Gastroesophageal sphincter (tissue), 4 donors: ENCODE results near the gene DACT2. TPM values are rescaled to one million over a fixed set of nuclear protein-coding genes. Genes with fewer than 3 reads are reported as not detected.

ENCODE experiments used
- ATAC-seq: fragments of 150-250 bp; one replicate; pipeline ENCODE4 v1.9.1; 2016; ENCODE audit warnings: mild to moderate bottlenecking, moderate library complexity
- H3K27ac ChIP-seq, 4 donors: fragments of 200-600 bp; sonication (generic) in 3 of 4; 1 replicate in 3 of 4; 2 replicates in 1 of 4; pipeline ENCODE4 v1.5.1; 2016 to 2019
- H3K27me3 ChIP-seq: fragments of 200-600 bp; sonication (generic); one replicate; pipeline ENCODE4 v1.5.1; 2019
- H3K36me3 ChIP-seq, 2 donors: fragments of 200-600 bp; sonication (generic); one replicate each; pipeline ENCODE4 v1.5.1; 2019; ENCODE audit warnings: control low read depth in 1 of 2
- H3K4me1 ChIP-seq, 3 donors: fragments of 200-600 bp; sonication (generic); 1 replicate in 2 of 3; 2 replicates in 1 of 3; pipeline ENCODE4 v1.5.1; 2016 to 2019; ENCODE audit warnings: control low read depth in 2 of 3
- H3K4me3 ChIP-seq, 2 donors: fragments of 200-600 bp; sonication (generic); one replicate each; pipeline ENCODE4 v1.5.1; 2019; ENCODE audit warnings: mild to moderate bottlenecking in 1 of 2, moderate library complexity in 1 of 2
- H3K9me3 ChIP-seq, 3 donors: fragments of 200-600 bp; sonication (generic); one replicate each; pipeline ENCODE4 v1.5.1; 2017 to 2019; ENCODE audit warnings: control low read depth in 2 of 3
- EP300 ChIP-seq: sonication (generic); formaldehyde crosslinking; IDR thresholded peaks from one replicate; pipeline ENCODE4 v1.6.1; 2017; ENCODE audit warnings: antibody characterized with exemption, mild to moderate bottlenecking
- POLR2A ChIP-seq, 2 donors: fragments of 450-650 bp; IDR thresholded peaks; one replicate each; pipeline ENCODE4 v1.6.1; 2017; ENCODE audit warnings: antibody characterized with exemption in 2 of 2, mild to moderate bottlenecking in 2 of 2, moderate library complexity in 1 of 2
- POLR2AphosphoS5 ChIP-seq: sonication (generic); formaldehyde crosslinking; IDR thresholded peaks from one replicate; pipeline ENCODE4 v1.6.1; 2017; ENCODE audit warnings: antibody characterized with exemption
- WGBS, 2 donors: methylation state at CpG; one replicate each; pipeline ENCODE4 v1.1.5; 2018; ENCODE audit warnings: low coverage in 1 of 2; 5-methylcytosine and 5-hydroxymethylcytosine counted together
- total RNA-seq, 4 donors: library from RNA; depleted of rRNA; stranded (reverse); fragments of >200 nt; gene quantifications; one replicate each; pipeline ENCODE4 v1.1.0, GENCODE V29; 2016
- TF ChIP-seq, protein P1 (sequence below), 4 experiments: fragments of 200-600 bp in 2 of 4; fragments of 450-650 bp in 2 of 4; sonication (generic) in 1 of 4; IDR thresholded peaks; one replicate each; pipeline ENCODE4 v1.5.1; 2017 to 2019; ENCODE audit warnings: antibody characterized with exemption in 4 of 4, mild to moderate bottlenecking in 2 of 4, moderate library complexity in 2 of 4

The DACT2 gene
- total RNA-seq, 4 donors from 2014 or later: 0.54 to 4.3 (median 1.5) TPM

DNA sequence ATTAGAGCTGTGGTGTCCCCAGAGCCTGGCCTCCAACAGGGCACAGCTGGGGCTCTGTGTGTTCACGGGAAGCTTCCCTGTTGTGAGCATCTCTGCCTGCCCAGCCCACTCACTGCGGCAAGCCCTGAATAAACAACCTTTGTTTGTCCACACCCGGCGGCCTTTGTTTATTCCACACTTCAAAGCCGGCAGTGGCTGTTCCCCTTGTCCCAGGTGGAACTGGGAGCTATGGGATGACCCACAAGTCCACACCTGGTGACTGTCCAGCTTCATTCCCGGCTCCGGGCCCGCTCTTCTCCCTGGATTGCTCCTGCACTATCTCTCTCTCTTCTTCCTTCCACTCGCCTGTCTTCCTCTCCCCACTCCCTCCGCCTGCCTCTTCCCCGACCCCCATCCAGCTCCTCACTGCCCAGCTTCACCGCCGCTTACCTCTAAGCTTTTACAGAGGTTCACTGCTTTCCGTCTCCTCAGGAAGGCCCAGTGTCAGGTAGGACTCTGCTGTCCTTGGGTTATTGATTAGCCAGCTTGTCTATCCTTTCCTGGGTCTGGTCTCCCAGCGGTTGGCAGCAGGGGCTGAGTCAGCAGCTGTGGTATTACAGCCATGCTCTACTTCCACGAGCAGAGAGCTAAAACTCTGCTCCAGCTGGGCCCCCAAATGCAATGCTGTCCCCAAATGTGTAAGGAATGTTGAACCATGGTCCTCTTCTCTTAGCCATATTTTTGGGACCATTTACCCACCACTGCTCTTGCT is 17.8 kb downstream of the DACT2 start:
- Histone ChIP-seq H3K4me3 (no peak overlapping the region), H3K27me3 (peaks cover 7% of the 10 kb centered on the region), H3K9me3 (no peaks in the 10 kb centered on the region), H3K36me3 (no peaks in the 10 kb centered on the region), H3K4me1 (no peaks in the 10 kb centered on the region), H3K27ac (no peak overlapping the region)
- 72 to 78% methylated on average over 10 to 14 of the region's 16 CpGs for WGBS, 2 donors
- TF ChIP-seq POLR2AphosphoS5: no peak
- no peak for TF ChIP-seq POLR2A (IDR thresholded peaks at IDR 0.05)
- no peak for TF ChIP-seq EP300
- TF ChIP-seq, protein P1, sequence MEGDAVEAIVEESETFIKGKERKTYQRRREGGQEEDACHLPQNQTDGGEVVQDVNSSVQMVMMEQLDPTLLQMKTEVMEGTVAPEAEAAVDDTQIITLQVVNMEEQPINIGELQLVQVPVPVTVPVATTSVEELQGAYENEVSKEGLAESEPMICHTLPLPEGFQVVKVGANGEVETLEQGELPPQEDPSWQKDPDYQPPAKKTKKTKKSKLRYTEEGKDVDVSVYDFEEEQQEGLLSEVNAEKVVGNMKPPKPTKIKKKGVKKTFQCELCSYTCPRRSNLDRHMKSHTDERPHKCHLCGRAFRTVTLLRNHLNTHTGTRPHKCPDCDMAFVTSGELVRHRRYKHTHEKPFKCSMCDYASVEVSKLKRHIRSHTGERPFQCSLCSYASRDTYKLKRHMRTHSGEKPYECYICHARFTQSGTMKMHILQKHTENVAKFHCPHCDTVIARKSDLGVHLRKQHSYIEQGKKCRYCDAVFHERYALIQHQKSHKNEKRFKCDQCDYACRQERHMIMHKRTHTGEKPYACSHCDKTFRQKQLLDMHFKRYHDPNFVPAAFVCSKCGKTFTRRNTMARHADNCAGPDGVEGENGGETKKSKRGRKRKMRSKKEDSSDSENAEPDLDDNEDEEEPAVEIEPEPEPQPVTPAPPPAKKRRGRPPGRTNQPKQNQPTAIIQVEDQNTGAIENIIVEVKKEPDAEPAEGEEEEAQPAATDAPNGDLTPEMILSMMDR (IDR thresholded peaks at IDR 0.05): no peak
- ATAC-seq: no peak

DNA sequence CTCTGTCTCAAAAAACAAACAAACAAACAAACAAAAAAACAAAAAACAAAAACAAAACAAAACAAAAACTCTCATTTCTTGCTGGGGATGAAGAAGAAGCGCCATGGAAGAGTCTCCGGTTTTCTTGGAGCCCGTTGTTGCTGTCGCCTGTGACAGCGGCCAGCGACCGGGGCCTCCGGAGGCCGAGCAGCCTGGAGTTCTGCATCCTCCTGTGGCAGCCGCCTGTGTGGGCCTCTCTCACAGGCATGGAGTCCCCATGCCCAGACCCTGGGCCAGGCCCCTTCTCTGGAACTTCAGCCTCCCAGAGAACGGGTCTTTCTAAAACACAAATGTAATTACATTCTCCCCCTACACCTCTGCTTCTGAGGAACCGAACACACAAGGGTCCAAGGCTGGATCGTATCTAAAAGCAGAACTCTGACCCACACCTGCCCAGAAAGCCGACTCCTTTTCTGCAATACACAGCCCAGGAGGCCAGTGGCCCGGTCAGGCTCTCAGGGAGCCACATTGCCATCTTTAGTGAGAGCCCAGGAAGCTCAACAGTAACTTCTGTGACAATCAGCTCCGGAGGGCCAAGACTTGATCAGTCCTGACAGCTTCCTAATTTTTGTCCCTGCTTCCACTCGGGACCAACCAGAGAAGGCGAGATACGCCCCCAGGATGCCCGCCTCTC is 18.5 kb downstream of the DACT2 start:
- no peaks in the 10 kb centered on the region for H3K9me3 ChIP-seq
- TF ChIP-seq POLR2AphosphoS5 (no peak), POLR2A (IDR thresholded peaks at IDR 0.05) (no peak), EP300 (no peak)
- TF ChIP-seq, protein P1 (IDR thresholded peaks at IDR 0.05): no peak
- no peak overlapping the region for H3K27ac ChIP-seq
- H3K36me3 ChIP-seq: no peaks in the 10 kb centered on the region
- peaks cover 4% of the 10 kb centered on the region for H3K27me3 ChIP-seq
- no peak for ATAC-seq
- H3K4me3 ChIP-seq: no peak overlapping the region
- no peaks in the 10 kb centered on the region for H3K4me1 ChIP-seq
- WGBS, 2 donors: 95 to 97% methylated on average over 4 to 13 of the region's 20 CpGs

DNA sequence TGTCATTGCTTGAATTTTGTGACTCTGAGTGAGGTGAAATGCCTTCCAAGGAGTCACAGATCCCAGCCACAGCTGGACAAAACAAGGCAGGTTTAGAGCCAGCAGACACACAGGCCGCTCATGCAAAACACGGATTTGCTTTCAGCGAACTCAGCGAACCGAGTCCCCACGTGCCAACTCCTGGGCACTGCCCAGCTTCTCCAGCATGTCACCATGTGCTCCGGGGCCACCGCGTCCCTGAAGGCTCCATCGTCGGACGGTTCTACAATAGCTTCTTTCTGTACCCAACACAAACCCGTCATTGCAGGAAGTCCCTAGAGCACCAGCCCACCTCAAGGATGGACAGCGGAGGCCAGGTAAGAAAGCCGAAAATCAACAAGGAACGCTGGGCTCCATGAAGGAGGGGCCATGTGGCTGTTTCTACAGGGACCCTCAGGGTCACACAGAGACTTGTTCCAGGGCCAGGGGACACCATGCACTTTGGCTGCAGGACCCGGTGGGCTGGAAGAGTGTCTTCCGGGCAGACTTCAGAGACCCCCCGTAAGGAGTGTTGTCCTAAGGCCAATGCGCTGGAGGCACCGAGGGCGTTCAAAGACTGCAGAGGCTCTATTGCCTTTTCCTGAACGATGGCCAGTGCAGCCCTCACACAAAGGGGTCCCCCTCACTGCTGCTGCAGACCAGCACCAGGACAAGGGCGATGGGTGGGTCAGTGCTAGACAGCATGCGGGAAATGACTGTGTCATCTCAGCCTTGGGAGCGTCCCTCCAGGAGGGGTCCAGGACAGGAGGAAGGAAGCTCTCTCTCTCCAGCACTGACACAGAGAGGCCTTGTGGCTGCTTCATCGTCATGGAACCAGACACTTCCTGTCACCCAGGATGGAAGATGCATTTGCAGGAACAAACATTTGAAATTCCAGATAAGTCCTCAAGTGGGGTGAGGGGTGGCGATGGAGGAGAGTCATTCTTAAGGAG is 19.8 kb downstream of the DACT2 start:
- H3K27me3 ChIP-seq: peaks cover 4% of the 10 kb centered on the region
- ATAC-seq: no peak
- TF ChIP-seq, protein P1 (IDR thresholded peaks at IDR 0.05): no peak
- TF ChIP-seq EP300 (no peak), POLR2A (IDR thresholded peaks at IDR 0.05) (no peak), POLR2AphosphoS5 (no peak)
- no peaks in the 10 kb centered on the region for H3K36me3 ChIP-seq
- no peaks in the 10 kb centered on the region for H3K4me1 ChIP-seq
- 81 to 95% methylated on average over 6 to 11 of the region's 28 CpGs for WGBS, 2 donors
- no peak overlapping the region for H3K27ac ChIP-seq
- H3K4me3 ChIP-seq: no peak overlapping the region
- H3K9me3 ChIP-seq: no peaks in the 10 kb centered on the region

DNA sequence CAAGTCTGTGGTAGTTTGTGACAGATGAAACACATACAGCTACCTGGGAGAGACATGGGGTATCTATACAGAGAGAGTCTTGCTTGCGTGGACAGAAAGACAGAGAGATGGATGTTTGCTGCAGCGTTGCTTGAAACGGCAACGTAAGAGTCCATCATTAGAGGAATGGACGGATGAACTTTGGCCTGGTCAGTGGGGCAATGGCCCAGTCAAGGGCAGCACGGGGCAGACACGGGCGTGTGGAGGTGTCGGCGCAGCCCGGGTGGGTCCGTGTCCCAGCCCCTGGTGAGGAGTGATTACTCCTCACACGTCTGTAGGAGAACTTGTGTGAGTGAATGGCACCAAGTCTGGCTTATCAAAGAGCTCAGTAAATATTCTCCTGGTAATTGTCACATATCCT is 21.9 kb downstream of the DACT2 start:
- Histone ChIP-seq H3K27me3 (peaks cover 15% of the 10 kb centered on the region), H3K4me1 (no peaks in the 10 kb centered on the region), H3K9me3 (no peaks in the 10 kb centered on the region), H3K27ac (no peak overlapping the region), H3K4me3 (no peak overlapping the region), H3K36me3 (no peaks in the 10 kb centered on the region)
- 76 to 93% methylated on average over 4 to 9 of the region's 13 CpGs for WGBS, 2 donors
- TF ChIP-seq POLR2AphosphoS5: no peak
- TF ChIP-seq EP300: no peak
- no peak for TF ChIP-seq POLR2A (IDR thresholded peaks at IDR 0.05)
- TF ChIP-seq, protein P1 (IDR thresholded peaks at IDR 0.05): no peak
- no peak for ATAC-seq
